ENCODE results near the gene SLC39A11. TPM values are rescaled to one million over a fixed set of nuclear protein-coding genes. Genes with fewer than 3 reads are reported as not detected.
"Not testable (repeated sequence)": the region's sequence is repeated elsewhere in the genome, so short reads cannot be mapped to it uniquely, and the experiment has no call there.

SLC39A11 gene
- polyA plus RNA-seq, 1 donor from 2014 or later: 8.0 TPM

- TF ChIP-seq POLR2AphosphoS5 (IDR thresholded peaks at IDR 0.05): no peak
Measured at GRCh38 chr17:72826602-72827001, 265.9 kb downstream of the SLC39A11 start.

GRCh38 chr17:72826059-72826458, 266.4 kb downstream of the SLC39A11 start:
- H3K79me2 ChIP-seq (replicated peaks; ENCODE audit: insufficient read depth, low read length); H3K9me3 ChIP-seq (ENCODE audit: low read length); H3K4me3 ChIP-seq (ENCODE audit: low read length); H3K4me2 ChIP-seq (ENCODE audit: low read length); H4K20me1 ChIP-seq (ENCODE audit: insufficient read depth); H3F3A ChIP-seq (ENCODE audit: insufficient read depth, low read length, poor library complexity, severe bottlenecking); H3K9ac ChIP-seq (ENCODE audit: low read length); H2AFZ ChIP-seq (ENCODE audit: low read depth, low read length); H3K27me3 ChIP-seq (ENCODE audit: insufficient read depth, low read depth, low read length); H3K9me2 ChIP-seq (ENCODE audit: insufficient read depth, low read length); H3K27ac ChIP-seq (ENCODE audit: low read length); H3K36me3 ChIP-seq (ENCODE audit: insufficient read depth, low read length): not testable (repeated sequence)

More at GRCh38 chr17:72826602-72827001, 265.9 kb downstream of the SLC39A11 start:
- Histone ChIP-seq H3K4me3 (ENCODE audit: low read length) (no peak overlapping the region), H3K9ac (ENCODE audit: low read length) (no peak overlapping the region), H3K4me2 (ENCODE audit: low read length) (no peak overlapping the region), H3K27me3 (ENCODE audit: insufficient read depth, low read depth, low read length) (no peaks in the 10 kb centered on the region), H3K79me2 (replicated peaks; ENCODE audit: insufficient read depth, low read length) (no peaks in the 10 kb centered on the region), H3K36me3 (ENCODE audit: insufficient read depth, low read length) (no peaks in the 10 kb centered on the region), H2AFZ (ENCODE audit: low read depth, low read length) (no peak overlapping the region), H3F3A (ENCODE audit: insufficient read depth, low read length, poor library complexity, severe bottlenecking) (no peaks in the 10 kb centered on the region), H3K27ac (ENCODE audit: low read length) (no peak overlapping the region), H3K9me3 (ENCODE audit: low read length) (peaks cover 7% of the 10 kb centered on the region), H4K20me1 (ENCODE audit: insufficient read depth) (no peaks in the 10 kb centered on the region), H3K9me2 (ENCODE audit: insufficient read depth, low read length) (no peaks in the 10 kb centered on the region)

- Histone ChIP-seq H3K36me3 (ENCODE audit: insufficient read depth, low read length) (no peaks in the 10 kb centered on the region), H3K4me3 (ENCODE audit: low read length) (no peak overlapping the region), H3K9me2 (ENCODE audit: insufficient read depth, low read length) (no peaks in the 10 kb centered on the region), H3K27me3 (ENCODE audit: insufficient read depth, low read depth, low read length) (no peaks in the 10 kb centered on the region), H3K27ac (ENCODE audit: low read length) (no peak overlapping the region), H4K20me1 (ENCODE audit: insufficient read depth) (no peaks in the 10 kb centered on the region), H3K9me3 (ENCODE audit: low read length) (peaks cover 7% of the 10 kb centered on the region), H3K79me2 (replicated peaks; ENCODE audit: insufficient read depth, low read length) (no peaks in the 10 kb centered on the region), H3F3A (ENCODE audit: insufficient read depth, low read length, poor library complexity, severe bottlenecking) (no peaks in the 10 kb centered on the region), H3K9ac (ENCODE audit: low read length) (no peak overlapping the region), H2AFZ (ENCODE audit: low read depth, low read length) (no peak overlapping the region), H3K4me2 (ENCODE audit: low read length) (no peak overlapping the region)
- TF ChIP-seq REST (IDR thresholded peaks at IDR 0.05; ENCODE audit: borderline replicate concordance) (no peak), EZH2 (IDR thresholded peaks at IDR 0.05; ENCODE audit: borderline replicate concordance, insufficient read depth, low read length, poor library complexity, severe bottlenecking) (no peak), CTCF (IDR thresholded peaks at IDR 0.05; ENCODE audit: poor library complexity, severe bottlenecking) (no peak), SMC3 (conservative IDR thresholded peaks at IDR 0.05; ENCODE audit: poor library complexity) (no peak), RAD21 (conservative IDR thresholded peaks at IDR 0.05) (no peak), POLR2AphosphoS5 (IDR thresholded peaks at IDR 0.05) (no peak), TAF1 (IDR thresholded peaks at IDR 0.05; ENCODE audit: low read depth) (no peak), MXI1 (conservative IDR thresholded peaks at IDR 0.05; ENCODE audit: poor library complexity, severe bottlenecking) (no peak), EP300 (conservative IDR thresholded peaks at IDR 0.05; ENCODE audit: poor library complexity, severe bottlenecking) (no peak)
Measured at GRCh38 chr17:72825218-72825617, 267.3 kb downstream of the SLC39A11 start.

GRCh38 chr17:72824267-72824666, 268.2 kb downstream of the SLC39A11 start:
- H3K4me3 ChIP-seq (ENCODE audit: low read length); H3K27me3 ChIP-seq (ENCODE audit: insufficient read depth, low read depth, low read length); H3K9ac ChIP-seq (ENCODE audit: low read length); H3K79me2 ChIP-seq (replicated peaks; ENCODE audit: insufficient read depth, low read length); H3K4me2 ChIP-seq (ENCODE audit: low read length); H4K20me1 ChIP-seq (ENCODE audit: insufficient read depth); H3K9me3 ChIP-seq (ENCODE audit: low read length); H3K27ac ChIP-seq (ENCODE audit: low read length); H3F3A ChIP-seq (ENCODE audit: insufficient read depth, low read length, poor library complexity, severe bottlenecking); H3K36me3 ChIP-seq (ENCODE audit: insufficient read depth, low read length); H2AFZ ChIP-seq (ENCODE audit: low read depth, low read length); H3K9me2 ChIP-seq (ENCODE audit: insufficient read depth, low read length): not testable (repeated sequence)
